ENCODE measurements around the gene ELFN1.

ELFN1 gene

GRCh38 chr7:1727812-1728570, 57.9 kb downstream of the ELFN1 start:
- peaks cover 9% of the 10 kb centered on the region for H3K27me3 Mint-ChIP-seq (ENCODE audit: low read depth, poor library complexity)
- H3K4me3 Mint-ChIP-seq, result no peak overlapping the region
- TF ChIP-seq CTCF (IDR thresholded peaks at IDR 0.05), result no peak
- peaks cover 7% of the 10 kb centered on the region for H3K4me1 Mint-ChIP-seq
- peaks cover 66% of the 10 kb centered on the region for H3K36me3 Mint-ChIP-seq (ENCODE audit: low read depth)
- no peak overlapping the region for H3K27ac Mint-ChIP-seq
- peaks cover 24% of the 10 kb centered on the region for H3K9me3 Mint-ChIP-seq
- DNase-seq, result no peak

GRCh38 chr7:1729183-1729582, 59.1 kb downstream of the ELFN1 start:
- Mint-ChIP-seq H3K36me3 (ENCODE audit: low read depth) (peaks cover 55% of the 10 kb centered on the region), H3K27me3 (ENCODE audit: low read depth, poor library complexity) (peaks cover 9% of the 10 kb centered on the region), H3K9me3 (peaks cover 24% of the 10 kb centered on the region), H3K4me1 (peaks cover 7% of the 10 kb centered on the region), H3K27ac (no peak overlapping the region), H3K4me3 (no peak overlapping the region)
- no peak for DNase-seq
- no peak for TF ChIP-seq CTCF (IDR thresholded peaks at IDR 0.05)

- H3K27ac Mint-ChIP-seq, result no peak overlapping the region
- peaks cover 24% of the 10 kb centered on the region for H3K9me3 Mint-ChIP-seq
- TF ChIP-seq CTCF (IDR thresholded peaks at IDR 0.05), result no peak
- peaks cover 7% of the 10 kb centered on the region for H3K4me1 Mint-ChIP-seq
- H3K27me3 Mint-ChIP-seq (ENCODE audit: low read depth, poor library complexity), result peaks cover 9% of the 10 kb centered on the region
- peaks cover 50% of the 10 kb centered on the region for H3K36me3 Mint-ChIP-seq (ENCODE audit: low read depth)
- no peak overlapping the region for H3K4me3 Mint-ChIP-seq
- DNase-seq, result no peak
Measured at GRCh38 chr7:1729773-1730172, 59.7 kb downstream of the ELFN1 start.

- DNase-seq, result no peak
- no peak for TF ChIP-seq CTCF (IDR thresholded peaks at IDR 0.05)
Measured at GRCh38 chr7:1732072-1732471, 62.0 kb downstream of the ELFN1 start.

GRCh38 chr7:1732645-1733044, 62.6 kb downstream of the ELFN1 start:
- H3K36me3 Mint-ChIP-seq (ENCODE audit: low read depth), result peaks cover 34% of the 10 kb centered on the region
- no peak overlapping the region for H3K4me3 Mint-ChIP-seq
- no peak for TF ChIP-seq CTCF (IDR thresholded peaks at IDR 0.05)
- peaks cover 7% of the 10 kb centered on the region for H3K27me3 Mint-ChIP-seq (ENCODE audit: low read depth, poor library complexity)
- H3K9me3 Mint-ChIP-seq, result peaks cover 24% of the 10 kb centered on the region
- peaks cover 15% of the 10 kb centered on the region for H3K4me1 Mint-ChIP-seq
- DNase-seq, result no peak
- no peak overlapping the region for H3K27ac Mint-ChIP-seq

More at GRCh38 chr7:1732072-1732471, 62.0 kb downstream of the ELFN1 start:
- H3K4me3 Mint-ChIP-seq, result no peak overlapping the region
- H3K9me3 Mint-ChIP-seq, result peaks cover 24% of the 10 kb centered on the region
- peaks cover 15% of the 10 kb centered on the region for H3K4me1 Mint-ChIP-seq
- H3K27me3 Mint-ChIP-seq (ENCODE audit: low read depth, poor library complexity), result peaks cover 9% of the 10 kb centered on the region
- no peak overlapping the region for H3K27ac Mint-ChIP-seq
- H3K36me3 Mint-ChIP-seq (ENCODE audit: low read depth), result peaks cover 40% of the 10 kb centered on the region
